ENCODE measurements around the gene APAF1. TPM values are rescaled to one million over a fixed set of nuclear protein-coding genes. Genes with fewer than 3 reads are reported as not detected.
"Not testable (repeated sequence)": the region's sequence is repeated elsewhere in the genome, so short reads cannot be mapped to it uniquely, and the experiment has no call there.

Gene APAF1
- total and polyA plus RNA-seq, 2 donors (not counting 1 experiment from before 2014, with no cell fraction given): 9.1 to 36.9 TPM

GRCh38 chr12:98754095-98754494 lies 109.0 kb downstream of the APAF1 start:
- no peak overlapping the region for H3K4me2 ChIP-seq (replicated peaks; ENCODE audit: low read depth, low read length, poor library complexity, severe bottlenecking)
- no peak overlapping the region for H3K9ac ChIP-seq (ENCODE audit: low read length)
- H3K4me1 Mint-ChIP-seq: no peaks in the 10 kb centered on the region
- no peaks in the 10 kb centered on the region for H3K4me1 ChIP-seq (ENCODE audit: control insufficient read depth in 2 of 2, insufficient read depth in 2 of 2, low read length in 2 of 2)
- no peak overlapping the region for H3K27ac Mint-ChIP-seq
- intact Hi-C loops (cut with micrococcal nuclease): no loop called here
- H3K4me3 ChIP-seq (ENCODE audit: control extremely low read depth in 1 of 5, extremely low read depth in 1 of 5, insufficient read depth in 1 of 5, low read depth in 2 of 5, low read length in 4 of 5): no peak overlapping the region
- H3K79me2 ChIP-seq (ENCODE audit: control insufficient read depth, insufficient read depth, low read length): no peaks in the 10 kb centered on the region
- no peaks in the 10 kb centered on the region for H3K9me3 ChIP-seq (ENCODE audit: control extremely low read depth in 1 of 3, control insufficient read depth in 2 of 3, insufficient read depth in 1 of 3, low read length in 2 of 3)
- peaks cover 0 to 2% (median 0%) of the 10 kb centered on the region in 4 experiments for H3K27me3 ChIP-seq (replicated peaks in 1 of 4; ENCODE audit: control extremely low read depth in 1 of 4, control insufficient read depth in 3 of 4, insufficient read depth in 4 of 4, low read length in 3 of 4)
- H3K9me3 Mint-ChIP-seq (ENCODE audit: insufficient read depth): no peaks in the 10 kb centered on the region
- H3K4me3 Mint-ChIP-seq: no peak overlapping the region
- peaks cover 16% of the 10 kb centered on the region for H3K27me3 Mint-ChIP-seq
- no peak for DNase-seq
- no peaks in the 10 kb centered on the region for H4K20me1 ChIP-seq (ENCODE audit: control insufficient read depth, insufficient read depth, low read length, poor library complexity, severe bottlenecking)
- CTCF ChIA-PET: interaction anchor here (1.3 kb wide), 1 partner anchor 11 kb away, joined by 4 read pairs; no protein-coding TSS in a partner anchor
- H2AFZ ChIP-seq (ENCODE audit: insufficient read depth, low read depth, low read length, poor library complexity, severe bottlenecking): peak overlapping the region; percentile 10
- no peak overlapping the region for H3K27ac ChIP-seq (ENCODE audit: low read length in 2 of 2)
- no peak for TF ChIP-seq CTCF (IDR thresholded peaks at IDR 0.05)
- TF ChIP-seq EZH2 (IDR thresholded peaks at IDR 0.05; ENCODE audit: borderline replicate concordance, insufficient read depth, low read depth, low read length, poor library complexity, severe bottlenecking): no peak
- H3K36me3 ChIP-seq (replicated peaks in 1 of 2; ENCODE audit: control extremely low read depth in 1 of 2, control insufficient read depth in 1 of 2, extremely low read depth in 1 of 2, insufficient read depth in 2 of 2, low read length in 1 of 2): no peaks in the 10 kb centered on the region
- ATAC-seq (ENCODE audit: low read depth): no peak
- POLR2A ChIA-PET: no interaction called here
- WGBS (ENCODE audit: insufficient coverage): 70% methylated on average over 5 of the region's 5 CpGs

- H3K4me2 ChIP-seq (replicated peaks; ENCODE audit: low read depth, low read length, poor library complexity, severe bottlenecking); H3K4me3 ChIP-seq (ENCODE audit: control extremely low read depth in 1 of 5, extremely low read depth in 1 of 5, insufficient read depth in 1 of 5, low read depth in 2 of 5, low read length in 4 of 5); H3K4me1 Mint-ChIP-seq; H3K4me1 ChIP-seq (ENCODE audit: control insufficient read depth in 2 of 2, insufficient read depth in 2 of 2, low read length in 2 of 2); H3K27ac Mint-ChIP-seq; H4K20me1 ChIP-seq (ENCODE audit: control insufficient read depth, insufficient read depth, low read length, poor library complexity, severe bottlenecking); H3K36me3 ChIP-seq (replicated peaks in 1 of 2; ENCODE audit: control extremely low read depth in 1 of 2, control insufficient read depth in 1 of 2, extremely low read depth in 1 of 2, insufficient read depth in 2 of 2, low read length in 1 of 2); H3K27ac ChIP-seq (ENCODE audit: low read length in 2 of 2); H3K4me3 Mint-ChIP-seq; H3K9ac ChIP-seq (ENCODE audit: low read length); DNase-seq; CTCF ChIA-PET; H2AFZ ChIP-seq (ENCODE audit: insufficient read depth, low read depth, low read length, poor library complexity, severe bottlenecking); H3K27me3 Mint-ChIP-seq; H3K27me3 ChIP-seq (replicated peaks in 1 of 4; ENCODE audit: control extremely low read depth in 1 of 4, control insufficient read depth in 3 of 4, insufficient read depth in 4 of 4, low read length in 3 of 4); H3K9me3 ChIP-seq (ENCODE audit: control extremely low read depth in 1 of 3, control insufficient read depth in 2 of 3, insufficient read depth in 1 of 3, low read length in 2 of 3); H3K9me3 Mint-ChIP-seq (ENCODE audit: insufficient read depth); POLR2A ChIA-PET; ATAC-seq (ENCODE audit: low read depth); intact Hi-C loops (cut with micrococcal nuclease); H3K79me2 ChIP-seq (ENCODE audit: control insufficient read depth, insufficient read depth, low read length): not testable (repeated sequence)
- WGBS (ENCODE audit: insufficient coverage): 100% methylated on average over 2 of the region's 5 CpGs
Observed at GRCh38 chr12:98755855-98756254, 110.8 kb downstream of the APAF1 start.
